ENCODE data around the gene ASB8. TPM values are rescaled to one million over a fixed set of nuclear protein-coding genes. Genes with fewer than 3 reads are reported as not detected.

Gene ASB8
- total RNA-seq: 10 to 100 TPM; 61.0 to 64.6 TPM
- polyA plus RNA-seq: 10 to 100 TPM; 63.1 to 64.1 TPM

- CTCF ChIA-PET (ENCODE audit: partially characterized antibody): interaction anchor here (0.8 to 4.8 kb wide), 22 partner anchors 8 to 461 kb away, joined by 3 to 42 read pairs (median 4); partner anchors contain the start of genes CCDC184, PFKM, SENP1 and TMEM106C
- Histone ChIP-seq H3K36me3 (ENCODE audit: insufficient read depth, low read length) (peaks cover 13% of the 10 kb centered on the region), H3K4me3 (ENCODE audit: low read length in 2 of 2) (peak within 1 kb of the TSS; percentile 76 to 84), H3K4me1 (ENCODE audit: insufficient read depth, low read length) (peaks cover 23% of the 10 kb centered on the region), H3K27ac (ENCODE audit: low read depth, low read length) (peak within 1 kb of the TSS; percentile 81), H3K27me3 (ENCODE audit: insufficient read depth, low read length) (no peaks in the 10 kb centered on the region), H3K9me3 (ENCODE audit: control insufficient read depth in 1 of 2, low read length in 2 of 2) (no peaks in the 10 kb centered on the region)
- Mint-ChIP-seq H3K36me3 (peaks cover 10 to 21% of the 10 kb centered on the region in 2 donors), H3K9me3 (peaks cover 0 to 2% (median 0%) of the 10 kb centered on the region in 8 donors), H3K27ac (peak within 1 kb of the TSS; percentile 96 to 99 (median 99)), H3K4me1 (peaks cover 16 to 49% (median 35%) of the 10 kb centered on the region in 4 donors), H3K27me3 (no peaks in the 10 kb centered on the region), H3K4me3 (peak within 1 kb of the TSS; percentile 94 to 98 (median 97))
- POLR2A ChIA-PET (ENCODE audit: partially characterized antibody): interaction anchor here (0.5 to 5.0 kb wide), 18 partner anchors 11 to 1943 kb away, joined by 3 to 90 read pairs (median 5); partner anchors contain the start of genes CCDC184, KANSL2, PFKM and RPAP3
- DNase-seq: peak; percentile 98 to 99 (median 98)
- intact Hi-C loops (cut with micrococcal nuclease): loop anchor here (1.0 to 2.0 kb wide), 5 partner anchors 26 to 450 kb away; partner anchors contain the start of genes CCDC184, RPAP3, SENP1 and TMEM106C
Measured at GRCh38 chr12:48157018-48157888, at the start of gene ASB8. Gene ASB8 (minus strand): TSS chr12:48157515. CDS start chr12:48153496, 4,019 bp downstream.

GRCh38 chr12:48203192-48203591 is 45.9 kb upstream of the ASB8 start, which contains the start of gene OR10AD1:
Gene OR10AD1 (minus strand): TSS chr12:48203292. CDS start chr12:48203292, 0 bp downstream.
- Histone ChIP-seq H3K4me3 (ENCODE audit: low read length in 2 of 2) (no peak within 1 kb of the TSS), H3K9me3 (ENCODE audit: control insufficient read depth in 1 of 2, low read length in 2 of 2) (peaks cover 0 to 13% of the 10 kb centered on the region in 2 donors), H3K4me1 (ENCODE audit: insufficient read depth, low read length) (peaks cover 37% of the 10 kb centered on the region), H3K27me3 (ENCODE audit: insufficient read depth, low read length) (no peaks in the 10 kb centered on the region), H3K36me3 (ENCODE audit: insufficient read depth, low read length) (no peaks in the 10 kb centered on the region), H3K27ac (ENCODE audit: low read depth, low read length) (no peak within 1 kb of the TSS)
- Mint-ChIP-seq H3K4me3 (peak within 1 kb of the TSS in 5 of 8 donors; percentile 6 to 54 (median 48)), H3K27me3 (no peaks in the 10 kb centered on the region), H3K36me3 (peaks cover 55 to 59% of the 10 kb centered on the region in 2 donors), H3K27ac (peak within 1 kb of the TSS in 1 of 7 donors; percentile 72), H3K9me3 (peaks cover 5 to 59% (median 40%) of the 10 kb centered on the region in 8 donors), H3K4me1 (peaks cover 23 to 53% (median 34%) of the 10 kb centered on the region in 4 donors)
- intact Hi-C loops (cut with micrococcal nuclease): no loop called here
- ChIA-PET CTCF (ENCODE audit: partially characterized antibody) (interaction anchor here (1.6 to 2.1 kb wide), 2 partner anchors 10 to 14 kb away, joined by 4 to 5 read pairs; no protein-coding TSS in a partner anchor), POLR2A (ENCODE audit: partially characterized antibody) (interaction anchor here (0.7 kb wide), 1 partner anchor 329 kb away, joined by 3 read pairs; no protein-coding TSS in a partner anchor)
- no peak for DNase-seq

- Histone ChIP-seq H3K27ac (ENCODE audit: low read depth, low read length) (no peak overlapping the region), H3K9me3 (ENCODE audit: control insufficient read depth in 1 of 2, low read length in 2 of 2) (peaks cover 0 to 13% of the 10 kb centered on the region in 2 donors), H3K4me3 (ENCODE audit: low read length in 2 of 2) (no peak overlapping the region), H3K4me1 (ENCODE audit: insufficient read depth, low read length) (peaks cover 37% of the 10 kb centered on the region), H3K27me3 (ENCODE audit: insufficient read depth, low read length) (no peaks in the 10 kb centered on the region), H3K36me3 (ENCODE audit: insufficient read depth, low read length) (no peaks in the 10 kb centered on the region)
- ChIA-PET CTCF (ENCODE audit: partially characterized antibody) (interaction anchor here (1.4 kb wide), 1 partner anchor 13 kb away, joined by 5 read pairs; no protein-coding TSS in a partner anchor), POLR2A (ENCODE audit: partially characterized antibody) (no interaction called here)
- H3K27ac Mint-ChIP-seq: peak overlapping the region in 1 of 7 donors; percentile 72
- peaks cover 23 to 57% (median 34%) of the 10 kb centered on the region in 4 donors for H3K4me1 Mint-ChIP-seq
- no peaks in the 10 kb centered on the region for H3K27me3 Mint-ChIP-seq
- no peak for DNase-seq
- H3K9me3 Mint-ChIP-seq: peaks cover 5 to 55% (median 37%) of the 10 kb centered on the region in 8 donors
- peak overlapping the region in 3 of 8 donors; percentile 6 to 50 (median 22) for H3K4me3 Mint-ChIP-seq
- intact Hi-C loops (cut with micrococcal nuclease): no loop called here
- H3K36me3 Mint-ChIP-seq: peaks cover 55 to 60% of the 10 kb centered on the region in 2 donors
Measured at GRCh38 chr12:48202766-48203165, 45.5 kb upstream of the ASB8 start.

GRCh38 chr12:48201516-48201915 is 44.2 kb upstream of the ASB8 start:
- DNase-seq: no peak
- Histone ChIP-seq H3K9me3 (ENCODE audit: control insufficient read depth in 1 of 2, low read length in 2 of 2) (peaks cover 0 to 5% of the 10 kb centered on the region in 2 donors), H3K4me1 (ENCODE audit: insufficient read depth, low read length) (peaks cover 42% of the 10 kb centered on the region), H3K36me3 (ENCODE audit: insufficient read depth, low read length) (no peaks in the 10 kb centered on the region), H3K27ac (ENCODE audit: low read depth, low read length) (no peak overlapping the region), H3K4me3 (ENCODE audit: low read length in 2 of 2) (no peak overlapping the region), H3K27me3 (ENCODE audit: insufficient read depth, low read length) (no peaks in the 10 kb centered on the region)
- Mint-ChIP-seq H3K27ac (peak overlapping the region in 5 of 7 donors; percentile 22 to 98 (median 77)), H3K4me1 (peaks cover 25 to 62% (median 40%) of the 10 kb centered on the region in 4 donors), H3K9me3 (peaks cover 3 to 43% (median 24%) of the 10 kb centered on the region in 8 donors), H3K4me3 (peak overlapping the region in 4 of 8 donors; percentile 11 to 94 (median 30)), H3K36me3 (peaks cover 52 to 54% of the 10 kb centered on the region in 2 donors), H3K27me3 (no peaks in the 10 kb centered on the region)
- POLR2A ChIA-PET (ENCODE audit: partially characterized antibody): interaction anchor here (0.6 to 5.1 kb wide), 3 partner anchors 43 to 1622 kb away, joined by 3 to 82 read pairs (median 4); partner anchors contain the start of genes ASB8 and KANSL2
- intact Hi-C loops (cut with micrococcal nuclease): no loop called here
- CTCF ChIA-PET (ENCODE audit: partially characterized antibody): interaction anchor here (0.7 to 1.4 kb wide), 2 partner anchors 12 to 18 kb away, joined by 3 to 5 read pairs; partner anchors contain the start of gene CCDC184

GRCh38 chr12:48201091-48201490 is 43.8 kb upstream of the ASB8 start:
- H3K36me3 ChIP-seq (ENCODE audit: insufficient read depth, low read length): no peaks in the 10 kb centered on the region
- no peak overlapping the region for H3K4me3 ChIP-seq (ENCODE audit: low read length in 2 of 2)
- Mint-ChIP-seq H3K36me3 (peaks cover 48 to 50% of the 10 kb centered on the region in 2 donors), H3K9me3 (peaks cover 0 to 38% (median 20%) of the 10 kb centered on the region in 8 donors), H3K27ac (peak overlapping the region; percentile 49 to 100 (median 97)), H3K4me1 (peaks cover 26 to 62% (median 41%) of the 10 kb centered on the region in 4 donors), H3K27me3 (no peaks in the 10 kb centered on the region), H3K4me3 (peak overlapping the region in 7 of 8 donors; percentile 37 to 94 (median 86))
- no peak for DNase-seq
- peak overlapping the region; percentile 99 for H3K27ac ChIP-seq (ENCODE audit: low read depth, low read length)
- no peaks in the 10 kb centered on the region for H3K27me3 ChIP-seq (ENCODE audit: insufficient read depth, low read length)
- ChIA-PET CTCF (ENCODE audit: partially characterized antibody) (interaction anchor here (0.7 to 6.1 kb wide), 7 partner anchors 10 to 44 kb away, joined by 3 to 127 read pairs (median 5); partner anchors contain the start of genes ASB8 and CCDC184), POLR2A (ENCODE audit: partially characterized antibody) (interaction anchor here (0.6 to 5.1 kb wide), 4 partner anchors 43 to 1623 kb away, joined by 3 to 82 read pairs (median 16); partner anchors contain the start of genes ASB8, KANSL2 and SENP1)
- peaks cover 42% of the 10 kb centered on the region for H3K4me1 ChIP-seq (ENCODE audit: insufficient read depth, low read length)
- peaks cover 0 to 5% of the 10 kb centered on the region in 2 donors for H3K9me3 ChIP-seq (ENCODE audit: control insufficient read depth in 1 of 2, low read length in 2 of 2)
- intact Hi-C loops (cut with micrococcal nuclease): no loop called here

GRCh38 chr12:48199774-48200221 is 42.5 kb upstream of the ASB8 start:
- Histone ChIP-seq H3K4me3 (ENCODE audit: low read length in 2 of 2) (peak overlapping the region; percentile 7 to 82), H3K27ac (ENCODE audit: low read depth, low read length) (peak overlapping the region; percentile 99), H3K27me3 (ENCODE audit: insufficient read depth, low read length) (no peaks in the 10 kb centered on the region), H3K9me3 (ENCODE audit: control insufficient read depth in 1 of 2, low read length in 2 of 2) (peaks cover 0 to 3% of the 10 kb centered on the region in 2 donors), H3K36me3 (ENCODE audit: insufficient read depth, low read length) (no peaks in the 10 kb centered on the region), H3K4me1 (ENCODE audit: insufficient read depth, low read length) (peaks cover 42% of the 10 kb centered on the region)
- intact Hi-C loops (cut with micrococcal nuclease): loop anchor here (2.0 kb wide), 1 partner anchor 151 kb away; the partner anchor contains the start of gene ZNF641
- peak overlapping the region; percentile 77 to 100 (median 97) for H3K27ac Mint-ChIP-seq
- no peaks in the 10 kb centered on the region for H3K27me3 Mint-ChIP-seq
- H3K4me3 Mint-ChIP-seq: peak overlapping the region; percentile 84 to 95 (median 92)
- peaks cover 27 to 62% (median 41%) of the 10 kb centered on the region in 4 donors for H3K4me1 Mint-ChIP-seq
- DNase-seq: no peak
- peaks cover 0 to 32% (median 19%) of the 10 kb centered on the region in 8 donors for H3K9me3 Mint-ChIP-seq
- CTCF ChIA-PET (ENCODE audit: partially characterized antibody): interaction anchor here (0.9 to 6.1 kb wide), 12 partner anchors 11 to 387 kb away, joined by 3 to 127 read pairs (median 4); partner anchors contain the start of genes ASB8 and CCDC184
- H3K36me3 Mint-ChIP-seq: peaks cover 39 to 49% of the 10 kb centered on the region in 2 donors
- POLR2A ChIA-PET (ENCODE audit: partially characterized antibody): interaction anchor here (0.6 to 5.1 kb wide), 12 partner anchors 13 to 493 kb away, joined by 3 to 82 read pairs (median 5); partner anchors contain the start of genes ASB8, CCDC184, RPAP3 and SENP1

Measured in CD4-positive, alpha-beta memory T cell (primary cell).